Mesenchymal stem cell (in vitro differentiated cells and primary cell): ENCODE data around the gene MSL3.

Source experiments
- DNase-seq: peaks from one replicate; pipeline ENCODE4 v3.0.0-alpha.2; 2013
- H2AFZ ChIP-seq: one replicate; pipeline ENCODE4 v1.6.1; 2013; ENCODE audit warnings: low read depth, mild to moderate bottlenecking, control low read depth, inconsistent platforms, low read length, moderate library complexity
- H2AK5ac ChIP-seq: 2 replicates; pipeline ENCODE4 v1.6.1; 2013; ENCODE audit warnings: low read length, moderate library complexity, mild to moderate bottlenecking, inconsistent platforms; ENCODE audit not compliant: severe bottlenecking
- H2BK120ac ChIP-seq: one replicate; pipeline ENCODE4 v1.6.1; 2013; ENCODE audit warnings: low read depth, mild to moderate bottlenecking, inconsistent platforms, low read length, moderate library complexity
- H2BK12ac ChIP-seq, 2 experiments: one replicate each; pipeline ENCODE4 v1.6.1; 2013; ENCODE audit warnings: inconsistent platforms in 2 of 2, low read length in 2 of 2, mild to moderate bottlenecking in 2 of 2, moderate library complexity in 2 of 2, control low read depth in 1 of 2
- H2BK15ac ChIP-seq: one replicate; pipeline ENCODE4 v1.6.1; 2013; ENCODE audit warnings: mild to moderate bottlenecking, low read depth, inconsistent platforms; ENCODE audit not compliant: poor library complexity, severe bottlenecking
- H2BK5ac ChIP-seq: 2 replicates; pipeline ENCODE4 v1.6.1; 2013; ENCODE audit warnings: low read depth, mild to moderate bottlenecking, low read length, control low read depth, inconsistent platforms; ENCODE audit not compliant: poor library complexity, severe bottlenecking
- H3K14ac ChIP-seq, 2 experiments: one replicate each; pipeline ENCODE4 v1.6.1; 2013; ENCODE audit warnings: inconsistent platforms in 2 of 2, low read length in 2 of 2, control low read depth in 1 of 2, mild to moderate bottlenecking in 1 of 2, moderate library complexity in 1 of 2
- H3K18ac ChIP-seq, 2 experiments: one replicate each; pipeline ENCODE4 v1.6.1; 2013; ENCODE audit warnings: inconsistent platforms in 2 of 2, low read length in 2 of 2, control low read depth in 1 of 2, low read depth in 1 of 2, mild to moderate bottlenecking in 1 of 2
- H3K23ac ChIP-seq, 2 experiments: one replicate each; pipeline ENCODE4 v1.6.1; 2013; ENCODE audit warnings: inconsistent platforms in 2 of 2, low read length in 2 of 2, mild to moderate bottlenecking in 2 of 2, moderate library complexity in 2 of 2, control low read depth in 1 of 2
- H3K27ac ChIP-seq: 2 replicates; pipeline ENCODE4 v1.5.1; 2013; ENCODE audit warnings: mild to moderate bottlenecking, moderate library complexity, low read length, control low read depth, inconsistent platforms; ENCODE audit not compliant: poor library complexity, severe bottlenecking
- H3K27me3 ChIP-seq, 2 experiments: 2 replicates each; pipeline versions ENCODE4 v1.6.1 to v1.7.0; 2013; ENCODE audit warnings: low read length in 2 of 2, mild to moderate bottlenecking in 2 of 2, moderate library complexity in 2 of 2, control low read depth in 1 of 2, inconsistent platforms in 1 of 2; ENCODE audit not compliant: control insufficient read depth in 1 of 2, insufficient read depth in 1 of 2
- H3K36me3 ChIP-seq, 2 experiments: 2 replicates each; pipeline versions ENCODE4 v1.6.1 to v1.7.0; 2013; ENCODE audit warnings: low read length in 2 of 2, control low read depth in 1 of 2, inconsistent platforms in 1 of 2, low read depth in 1 of 2, mild to moderate bottlenecking in 1 of 2; ENCODE audit not compliant: insufficient read depth in 2 of 2, control insufficient read depth in 1 of 2
- H3K4ac ChIP-seq, 2 experiments: one replicate each; pipeline ENCODE4 v1.6.1; 2013; ENCODE audit warnings: inconsistent platforms in 2 of 2, low read length in 2 of 2, mild to moderate bottlenecking in 2 of 2, moderate library complexity in 2 of 2, control low read depth in 1 of 2, low read depth in 1 of 2
- H3K4me1 ChIP-seq: 2 replicates; pipeline ENCODE4 v1.6.1; 2013; ENCODE audit warnings: low read depth, low read length, control low read depth; ENCODE audit not compliant: control insufficient read depth, insufficient read depth
- H3K4me2 ChIP-seq: 2 replicates; pipeline ENCODE4 v1.6.1; 2013; ENCODE audit warnings: low read length, mild to moderate bottlenecking, inconsistent platforms; ENCODE audit not compliant: poor library complexity, severe bottlenecking
- H3K4me3 ChIP-seq, 2 experiments: 2 replicates each; pipeline versions ENCODE4 v1.5.1 to v1.7.0; 2013; ENCODE audit warnings: low read length in 2 of 2, mild to moderate bottlenecking in 2 of 2, control low read depth in 1 of 2, low read depth in 1 of 2; ENCODE audit not compliant: insufficient read depth in 1 of 2
- H3K79me1 ChIP-seq: replicated peaks from 2 replicates; pipeline ENCODE4 v1.6.1; 2013; ENCODE audit warnings: mild to moderate bottlenecking, control low read depth, low read length, inconsistent platforms; ENCODE audit not compliant: poor library complexity, severe bottlenecking
- H3K9ac ChIP-seq: 2 replicates; pipeline ENCODE4 v1.7.0; 2013; ENCODE audit warnings: mild to moderate bottlenecking, low read length, moderate library complexity
- H3K9me3 ChIP-seq: 2 replicates; pipeline ENCODE4 v1.7.0; 2013; ENCODE audit warnings: mild to moderate bottlenecking, low read length; ENCODE audit not compliant: control insufficient read depth
- H4K8ac ChIP-seq: one replicate; pipeline ENCODE4 v1.6.1; 2013; ENCODE audit warnings: inconsistent platforms, mild to moderate bottlenecking, low read length, moderate library complexity
- H4K91ac ChIP-seq: one replicate; pipeline ENCODE4 v1.6.1; 2013; ENCODE audit warnings: mild to moderate bottlenecking, low read length, inconsistent platforms
- WGBS: methylation state at CpG from one replicate; pipeline ENCODE4 v1.1.7; 2013; ENCODE audit warnings: mixed read lengths; 5-methylcytosine and 5-hydroxymethylcytosine counted together

MSL3 gene

DNA sequence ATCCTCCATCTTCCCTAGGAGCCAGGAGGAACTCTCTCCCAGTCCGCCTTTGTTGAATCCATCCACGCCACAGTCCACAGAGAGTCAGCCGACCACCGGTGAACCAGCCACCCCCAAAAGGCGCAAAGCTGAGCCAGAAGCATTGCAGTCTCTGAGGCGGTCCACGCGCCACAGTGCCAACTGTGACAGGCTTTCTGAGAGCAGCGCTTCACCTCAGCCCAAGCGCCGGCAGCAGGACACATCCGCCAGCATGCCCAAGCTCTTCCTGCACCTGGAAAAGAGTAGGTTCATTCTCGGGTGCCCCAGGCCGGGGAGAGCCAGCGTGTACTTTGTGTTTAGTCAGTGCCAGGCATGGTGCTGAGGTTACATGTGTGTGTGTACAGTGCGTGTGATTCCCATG lies 7.4 kb downstream of the MSL3 start:
- H3K18ac ChIP-seq: no peak overlapping the region
- no peak overlapping the region for H3K14ac ChIP-seq
- H2BK15ac ChIP-seq: no peak overlapping the region
- no peak for DNase-seq
- H4K8ac ChIP-seq: no peak overlapping the region
- H3K4me3 ChIP-seq: no peak overlapping the region
- H3K27ac ChIP-seq: no peak overlapping the region
- no peak overlapping the region for H2BK12ac ChIP-seq
- H2BK120ac ChIP-seq: no peak overlapping the region
- H3K23ac ChIP-seq: no peak overlapping the region
- no peaks in the 10 kb centered on the region for H3K27me3 ChIP-seq
- H3K79me1 ChIP-seq: peaks cover 10% of the 10 kb centered on the region
- H3K4ac ChIP-seq: no peak overlapping the region
- no peak overlapping the region for H2AK5ac ChIP-seq
- H3K36me3 ChIP-seq: peaks cover 33 to 83% of the 10 kb centered on the region in 2 experiments
- H3K9me3 ChIP-seq: no peaks in the 10 kb centered on the region
- WGBS: 98% methylated on average over 16 of the region's 16 CpGs
- no peak overlapping the region for H2BK5ac ChIP-seq
- no peak overlapping the region for H2AFZ ChIP-seq
- no peaks in the 10 kb centered on the region for H3K4me1 ChIP-seq
- no peak overlapping the region for H3K9ac ChIP-seq
- H4K91ac ChIP-seq: no peak overlapping the region
- no peak overlapping the region for H3K4me2 ChIP-seq

DNA sequence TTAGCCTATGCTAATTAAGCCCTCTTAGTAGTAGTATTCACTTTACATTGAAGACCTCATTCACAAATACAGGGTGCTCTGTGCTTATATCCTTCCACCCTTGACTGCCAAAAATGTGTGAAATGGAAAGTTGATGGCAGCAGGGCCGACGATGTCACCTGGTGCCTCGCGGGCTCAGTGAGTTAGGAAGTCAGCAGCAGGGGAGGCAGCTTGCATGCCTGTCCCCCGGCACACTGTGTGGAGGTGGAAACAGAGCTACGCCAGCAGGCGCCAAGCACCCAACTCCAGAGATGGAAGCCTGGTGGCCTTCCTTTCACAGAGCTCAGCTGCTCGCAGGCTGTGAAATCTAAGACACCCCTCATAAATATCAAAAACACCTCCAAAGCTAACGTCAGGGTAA lies 8.4 kb downstream of the MSL3 start:
- Histone ChIP-seq H2AK5ac (no peak overlapping the region), H3K79me1 (peaks cover 9% of the 10 kb centered on the region), H3K27ac (no peak overlapping the region), H2AFZ (no peak overlapping the region), H3K4ac (no peak overlapping the region), H3K9ac (no peak overlapping the region), H3K14ac (no peak overlapping the region), H3K36me3 (peaks cover 33 to 74% of the 10 kb centered on the region in 2 experiments), H3K4me2 (no peak overlapping the region), H3K4me1 (no peaks in the 10 kb centered on the region), H4K91ac (no peak overlapping the region), H2BK15ac (no peak overlapping the region), H3K27me3 (no peaks in the 10 kb centered on the region), H3K18ac (no peak overlapping the region), H3K9me3 (no peaks in the 10 kb centered on the region), H2BK120ac (no peak overlapping the region), H4K8ac (no peak overlapping the region), H3K4me3 (no peak overlapping the region), H3K23ac (no peak overlapping the region), H2BK5ac (no peak overlapping the region), H2BK12ac (no peak overlapping the region)
- 96% methylated on average over 9 of the region's 9 CpGs for WGBS
- no peak for DNase-seq

DNA sequence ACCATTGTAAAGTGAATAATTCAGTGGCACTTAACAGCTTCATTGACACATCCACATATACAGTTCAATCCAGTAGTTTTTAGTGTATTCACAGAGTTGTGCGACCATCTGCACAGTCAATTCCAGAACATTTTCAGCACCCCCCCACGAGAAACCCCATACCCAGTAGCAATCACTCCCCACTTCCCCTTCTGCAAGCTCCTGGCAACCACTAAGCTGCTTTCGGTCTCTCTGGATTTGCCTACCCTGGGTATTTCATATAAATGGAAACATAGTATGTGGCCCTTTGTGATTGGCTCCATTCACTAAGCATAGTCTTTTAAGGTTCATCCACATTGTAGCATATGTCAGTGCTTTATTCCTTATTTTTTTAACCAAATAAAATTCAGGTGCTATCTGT lies 10.0 kb downstream of the MSL3 start:
- H2BK120ac ChIP-seq: no peak overlapping the region
- H3K14ac ChIP-seq: no peak overlapping the region
- H2BK5ac ChIP-seq: no peak overlapping the region
- H3K18ac ChIP-seq: no peak overlapping the region
- H3K4me1 ChIP-seq: no peaks in the 10 kb centered on the region
- DNase-seq: no peak
- no peak overlapping the region for H4K8ac ChIP-seq
- H4K91ac ChIP-seq: no peak overlapping the region
- H2AK5ac ChIP-seq: no peak overlapping the region
- H3K36me3 ChIP-seq: peaks cover 33 to 70% of the 10 kb centered on the region in 2 experiments
- H2BK15ac ChIP-seq: no peak overlapping the region
- no peaks in the 10 kb centered on the region for H3K27me3 ChIP-seq
- no peak overlapping the region for H2BK12ac ChIP-seq
- H3K23ac ChIP-seq: no peak overlapping the region
- H3K4ac ChIP-seq: no peak overlapping the region
- no peak overlapping the region for H3K4me3 ChIP-seq
- no peak overlapping the region for H3K4me2 ChIP-seq
- no peak overlapping the region for H3K27ac ChIP-seq
- H3K79me1 ChIP-seq: peaks cover 7% of the 10 kb centered on the region
- H3K9ac ChIP-seq: no peak overlapping the region
- no peak overlapping the region for H2AFZ ChIP-seq
- H3K9me3 ChIP-seq: no peaks in the 10 kb centered on the region
- WGBS: 41% methylated on average over 2 of the region's 3 CpGs

DNA sequence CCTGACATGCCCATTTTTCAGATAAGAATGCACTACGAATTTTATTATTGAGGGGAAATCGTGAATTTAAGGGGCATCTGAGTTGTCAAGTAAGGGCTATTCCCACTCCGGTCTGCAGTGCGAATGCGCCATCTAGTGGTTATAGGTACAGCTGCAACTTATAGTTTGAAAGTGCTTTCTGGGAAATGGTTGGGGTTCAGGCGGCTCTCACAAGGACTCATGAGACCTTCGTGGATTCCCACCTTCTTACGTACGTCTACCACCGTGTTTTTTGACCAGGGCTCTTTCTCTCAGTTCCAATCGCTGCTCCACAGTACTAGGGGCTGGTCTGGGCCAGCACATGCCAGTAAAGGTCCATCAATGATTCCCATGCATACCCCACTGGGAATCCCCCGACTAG lies 12.3 kb downstream of the MSL3 start:
- Histone ChIP-seq H3K23ac (no peak overlapping the region), H2BK5ac (no peak overlapping the region), H2BK15ac (no peak overlapping the region), H3K18ac (no peak overlapping the region), H2BK12ac (no peak overlapping the region), H2BK120ac (no peak overlapping the region), H3K9me3 (no peaks in the 10 kb centered on the region), H4K91ac (no peak overlapping the region), H3K4me2 (no peak overlapping the region), H3K4me1 (no peaks in the 10 kb centered on the region), H3K4ac (no peak overlapping the region), H4K8ac (no peak overlapping the region), H3K9ac (peak overlapping the region; percentile 53), H2AFZ (no peak overlapping the region), H3K4me3 (no peak overlapping the region), H3K27ac (no peak overlapping the region), H3K36me3 (peaks cover 22 to 63% of the 10 kb centered on the region in 2 experiments), H3K27me3 (no peaks in the 10 kb centered on the region), H3K14ac (no peak overlapping the region), H2AK5ac (no peak overlapping the region), H3K79me1 (peaks cover 1% of the 10 kb centered on the region)
- 5% methylated on average over 11 of the region's 12 CpGs for WGBS
- DNase-seq: peak; percentile 60
